Ectodermal cell (in vitro differentiated cells): ENCODE data around the gene SCGB1A1. TPM values are rescaled to one million over a fixed set of nuclear protein-coding genes. Genes with fewer than 3 reads are reported as not detected.
"Not testable (repeated sequence)": the region's sequence is repeated elsewhere in the genome, so short reads cannot be mapped to it uniquely, and the experiment has no call there.

Source experiments
- H3K27ac ChIP-seq: 2 replicates; pipeline ENCODE4 v1.7.0; 2013; ENCODE audit warnings: mild to moderate bottlenecking, low read depth, low read length; ENCODE audit not compliant: insufficient read depth, poor library complexity, severe bottlenecking
- H3K27me3 ChIP-seq: 2 replicates; pipeline ENCODE4 v1.7.0; 2013; ENCODE audit warnings: mild to moderate bottlenecking, low read length; ENCODE audit not compliant: insufficient read depth, control insufficient read depth, poor library complexity, severe bottlenecking
- H3K36me3 ChIP-seq: one replicate; pipeline ENCODE4 v1.7.0; 2013; ENCODE audit warnings: low read length; ENCODE audit not compliant: control insufficient read depth, insufficient read depth
- H3K4me1 ChIP-seq: one replicate; pipeline ENCODE4 v1.7.0; 2013; ENCODE audit warnings: low read length; ENCODE audit not compliant: control insufficient read depth, insufficient read depth
- H3K4me3 ChIP-seq: 2 replicates; pipeline ENCODE4 v1.7.0; 2013; ENCODE audit warnings: low read depth, low read length, control low read depth; ENCODE audit not compliant: insufficient read depth
- H3K9me3 ChIP-seq: 2 replicates; pipeline ENCODE4 v1.7.0; 2013; ENCODE audit warnings: mild to moderate bottlenecking, low read length, moderate library complexity; ENCODE audit not compliant: control insufficient read depth
- WGBS, 2 experiments: methylation state at CpG; one replicate each; pipeline ENCODE4 v1.1.7; 2013; ENCODE audit warnings: missing lambda C conversion rate in 2 of 2; 5-methylcytosine and 5-hydroxymethylcytosine counted together
- polyA plus RNA-seq, 4 experiments: library from polyadenylated mRNA; stranded (reverse); fragments of 50-300 nt; gene quantifications; one replicate each; pipeline ENCODE4 v1.2.3, GENCODE V29; 2013

The SCGB1A1 gene, protein sequence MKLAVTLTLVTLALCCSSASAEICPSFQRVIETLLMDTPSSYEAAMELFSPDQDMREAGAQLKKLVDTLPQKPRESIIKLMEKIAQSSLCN
- polyA plus RNA-seq (2013, experiment 1 of 4): not detected
- polyA plus RNA-seq (2013, experiment 2 of 4): not detected
- polyA plus RNA-seq (2013, experiment 3 of 4): not detected
- not detected for polyA plus RNA-seq (2013, experiment 4 of 4)

DNA sequence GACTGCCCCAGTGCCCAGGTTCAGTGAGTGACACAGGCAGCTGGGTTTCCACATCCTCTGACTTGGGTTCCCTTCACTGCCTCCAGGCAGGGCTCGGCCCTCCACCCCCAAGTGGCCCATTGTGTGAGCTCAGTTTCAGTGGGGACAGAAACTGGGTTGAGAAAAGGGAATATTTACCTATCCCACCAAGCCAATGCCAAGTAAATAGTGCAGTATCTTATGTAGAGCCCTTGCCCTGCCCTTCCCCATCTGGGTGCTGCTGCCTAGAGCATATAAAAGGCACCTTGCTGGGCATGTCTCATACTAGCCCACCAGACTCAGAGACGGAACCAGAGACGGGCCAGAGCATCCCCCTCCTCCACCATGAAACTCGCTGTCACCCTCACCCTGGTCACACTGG is at the start of gene SCGB1A1:
TSS of gene SCGB1A1 (plus strand) at position 301 of the 400 bp plus-strand sequence. CDS start at position 364, 63 bp downstream.
- 90 to 92% methylated on average over 4 of the region's 4 CpGs for WGBS, 2 experiments
- H3K9me3 ChIP-seq: no peaks in the 10 kb centered on the region
- H3K27ac ChIP-seq: no peak within 1 kb of the TSS
- peaks cover 10% of the 10 kb centered on the region for H3K4me1 ChIP-seq
- no peaks in the 10 kb centered on the region for H3K27me3 ChIP-seq
- no peak within 1 kb of the TSS for H3K4me3 ChIP-seq
- no peaks in the 10 kb centered on the region for H3K36me3 ChIP-seq

DNA sequence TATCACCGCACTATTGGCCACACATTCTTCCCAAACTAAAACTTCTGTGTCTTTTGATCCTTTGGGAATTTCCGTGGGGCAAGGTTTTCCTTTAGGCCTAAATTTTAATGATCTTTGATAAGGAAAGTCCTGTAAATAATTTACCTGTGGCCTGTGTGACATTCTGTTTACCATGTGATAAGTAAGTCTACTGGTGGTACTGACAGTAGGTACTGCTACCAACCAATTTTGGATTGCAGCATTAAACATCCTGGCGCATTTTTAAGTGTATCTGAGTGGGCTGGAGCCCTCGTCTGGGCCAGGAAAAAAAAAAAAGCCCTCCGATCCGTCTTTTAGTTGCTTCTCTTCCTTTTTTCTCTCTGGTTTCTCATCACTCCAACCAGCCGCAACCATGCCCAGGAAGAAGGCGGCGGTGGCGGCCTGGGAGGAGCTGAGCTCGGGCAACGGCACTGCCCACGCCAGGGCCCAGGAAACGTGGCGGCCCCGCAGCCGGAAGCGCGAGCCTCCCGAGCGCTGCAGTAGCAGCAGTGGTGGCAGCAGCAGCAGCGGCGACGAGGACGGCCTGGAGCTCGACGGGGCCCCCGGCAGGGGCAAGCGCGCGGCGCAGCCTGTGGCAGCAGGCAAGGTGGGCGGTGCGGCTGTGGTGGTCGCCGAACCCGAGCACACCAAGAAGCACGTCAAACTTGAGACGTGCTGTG is 47.9 kb upstream of the SCGB1A1 start:
- no peak overlapping the region for H3K4me3 ChIP-seq
- H3K36me3 ChIP-seq: no peaks in the 10 kb centered on the region
- no peaks in the 10 kb centered on the region for H3K9me3 ChIP-seq
- no peak overlapping the region for H3K27ac ChIP-seq
- H3K27me3 ChIP-seq: no peaks in the 10 kb centered on the region
- no peaks in the 10 kb centered on the region for H3K4me1 ChIP-seq
- 93% methylated on average over 38 of the region's 39 CpGs for WGBS, 2 experiments

DNA sequence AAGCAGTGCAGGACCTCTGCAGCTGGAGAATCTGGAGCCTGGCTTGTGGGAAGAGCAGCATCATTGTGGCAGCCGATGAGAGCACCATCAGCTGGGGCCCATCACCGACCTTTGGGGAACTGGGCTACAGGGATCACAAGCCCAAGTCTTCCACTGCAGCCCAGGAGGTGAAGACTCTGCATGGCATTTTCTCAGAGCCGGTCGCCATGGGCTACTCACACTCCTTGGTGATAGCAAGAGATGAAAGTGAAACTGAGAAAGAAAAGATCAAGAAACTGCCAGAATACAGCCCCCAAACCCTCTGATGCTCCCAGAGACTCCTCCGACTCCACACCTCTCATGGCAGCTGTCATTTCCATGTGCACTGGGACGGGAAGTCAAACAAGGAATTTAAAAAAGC is 46.0 kb upstream of the SCGB1A1 start:
- Histone ChIP-seq H3K27ac (no peak overlapping the region), H3K4me3 (no peak overlapping the region), H3K27me3 (no peaks in the 10 kb centered on the region), H3K4me1 (no peaks in the 10 kb centered on the region), H3K36me3 (no peaks in the 10 kb centered on the region), H3K9me3 (no peaks in the 10 kb centered on the region)
- WGBS, 2 experiments: 93 to 97% methylated on average over 6 of the region's 6 CpGs

DNA sequence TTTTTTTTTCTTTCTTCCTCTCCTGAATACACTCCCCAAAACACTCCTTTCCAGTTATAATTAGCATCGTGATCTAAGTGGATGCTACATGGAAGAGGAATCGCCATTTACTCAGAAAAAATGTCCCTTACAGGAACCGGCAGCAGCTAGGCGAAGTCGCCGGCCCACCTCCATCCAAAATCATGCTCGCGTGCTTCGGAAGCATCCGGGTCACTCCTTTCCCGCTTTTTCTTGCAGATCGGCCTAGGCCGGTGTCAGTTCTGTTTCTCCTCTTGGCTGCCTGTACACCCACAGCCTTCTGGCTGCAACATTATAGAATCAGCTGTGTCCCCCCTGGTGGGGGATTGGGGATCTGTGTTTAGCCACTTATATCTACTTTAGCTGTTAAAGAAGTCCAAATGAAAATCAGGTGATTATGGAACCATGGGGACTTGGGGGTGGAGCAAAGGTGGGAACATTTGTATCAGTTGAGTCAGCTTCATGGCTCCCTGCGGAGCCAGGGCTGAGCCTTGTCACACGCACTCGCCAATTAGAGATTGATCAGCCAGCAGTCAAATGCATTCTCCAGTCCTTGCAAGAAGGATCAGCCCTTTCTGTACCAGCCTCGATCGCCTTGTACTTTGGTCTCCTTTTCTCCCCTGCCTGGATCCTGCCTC is 45.2 kb upstream of the SCGB1A1 start:
- 91 to 92% methylated on average over 18 of the region's 18 CpGs for WGBS, 2 experiments
- Histone ChIP-seq H3K4me3 (no peak overlapping the region), H3K9me3 (no peaks in the 10 kb centered on the region), H3K36me3 (no peaks in the 10 kb centered on the region), H3K4me1 (no peaks in the 10 kb centered on the region), H3K27ac (no peak overlapping the region), H3K27me3 (no peaks in the 10 kb centered on the region)

DNA sequence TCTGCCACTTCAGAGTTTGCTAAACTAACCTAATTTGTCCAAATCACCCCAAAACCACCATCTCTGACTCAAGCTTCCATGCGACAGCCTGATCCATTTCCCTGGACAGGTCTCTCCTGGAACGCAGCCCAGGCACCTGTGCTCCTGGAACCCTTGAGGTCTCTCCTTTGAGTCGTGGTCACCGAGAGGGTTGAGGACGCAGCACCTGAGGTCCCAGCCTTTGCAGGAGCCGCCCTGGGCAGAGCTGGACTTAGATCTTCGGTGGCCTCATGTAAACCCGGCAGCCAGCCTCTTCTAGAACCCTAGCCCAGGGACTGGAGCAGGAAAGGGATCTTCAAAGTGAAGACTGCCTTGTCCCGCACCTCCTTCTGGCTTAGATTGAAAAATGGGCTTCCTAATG is 44.0 kb upstream of the SCGB1A1 start:
- H3K9me3 ChIP-seq: no peaks in the 10 kb centered on the region
- 94 to 95% methylated on average over 9 of the region's 9 CpGs for WGBS, 2 experiments
- H3K4me3 ChIP-seq: no peak overlapping the region
- peaks cover 4% of the 10 kb centered on the region for H3K4me1 ChIP-seq
- no peaks in the 10 kb centered on the region for H3K27me3 ChIP-seq
- no peak overlapping the region for H3K27ac ChIP-seq
- H3K36me3 ChIP-seq: no peaks in the 10 kb centered on the region

DNA sequence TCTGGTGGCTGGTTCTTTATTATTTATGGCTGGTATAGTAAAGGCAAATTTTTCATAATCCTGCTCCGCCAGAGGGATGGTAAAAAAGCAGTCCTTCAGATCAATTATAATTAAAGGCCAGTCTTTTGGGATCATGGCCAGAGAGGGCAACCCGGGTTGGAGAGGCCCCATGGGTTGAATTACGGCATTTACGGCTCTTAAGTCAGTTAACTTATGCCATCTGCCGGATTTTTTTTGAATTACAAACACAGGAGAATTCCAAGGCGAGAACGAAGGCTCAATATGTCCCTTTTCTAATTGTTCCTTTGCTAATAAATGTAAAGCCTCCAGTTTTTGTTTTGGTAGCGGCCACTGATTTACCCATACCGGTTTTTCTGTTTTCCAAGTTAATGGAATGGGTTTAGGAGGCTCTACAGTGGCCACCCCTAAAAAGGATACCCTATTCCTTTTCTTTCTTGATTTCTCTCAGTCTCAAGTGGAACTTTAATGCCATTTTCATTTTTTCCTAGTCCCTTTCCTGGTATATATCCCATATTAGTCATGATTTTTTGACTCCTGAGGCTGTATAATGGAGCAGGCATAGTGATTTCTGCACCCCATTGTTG is 40.3 kb upstream of the SCGB1A1 start:
- 11 to 16% methylated on average over 8 to 9 of the region's 9 CpGs for WGBS, 2 experiments
- H3K4me3 ChIP-seq, H3K4me1 ChIP-seq, H3K9me3 ChIP-seq, H3K27me3 ChIP-seq, H3K36me3 ChIP-seq, H3K27ac ChIP-seq: not testable (repeated sequence)

DNA sequence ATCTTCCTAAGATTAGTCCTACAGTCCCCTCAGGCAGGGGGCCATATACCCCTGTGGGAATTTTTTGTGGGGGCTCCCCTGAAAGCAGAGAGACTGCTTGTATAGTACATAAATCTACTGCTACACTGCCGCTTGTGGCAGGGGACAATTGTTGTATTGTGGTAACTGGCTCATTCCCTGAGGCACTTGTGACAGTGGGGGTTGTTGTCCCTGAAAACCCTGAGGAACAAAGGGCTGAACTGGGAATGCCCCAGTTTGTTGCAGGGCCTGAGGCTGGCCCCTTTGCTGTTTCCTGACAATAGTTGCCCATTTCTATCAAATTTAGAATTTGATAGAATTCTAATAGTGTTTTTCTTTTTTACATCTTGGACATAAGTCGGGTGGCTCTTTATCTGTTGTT is 39.2 kb upstream of the SCGB1A1 start:
- not testable (repeated sequence) for H3K27me3 ChIP-seq, H3K4me3 ChIP-seq, H3K36me3 ChIP-seq, H3K9me3 ChIP-seq, H3K27ac ChIP-seq, H3K4me1 ChIP-seq
- 20 to 43% methylated on average over 1 to 2 of the region's 2 CpGs for WGBS, 2 experiments

DNA sequence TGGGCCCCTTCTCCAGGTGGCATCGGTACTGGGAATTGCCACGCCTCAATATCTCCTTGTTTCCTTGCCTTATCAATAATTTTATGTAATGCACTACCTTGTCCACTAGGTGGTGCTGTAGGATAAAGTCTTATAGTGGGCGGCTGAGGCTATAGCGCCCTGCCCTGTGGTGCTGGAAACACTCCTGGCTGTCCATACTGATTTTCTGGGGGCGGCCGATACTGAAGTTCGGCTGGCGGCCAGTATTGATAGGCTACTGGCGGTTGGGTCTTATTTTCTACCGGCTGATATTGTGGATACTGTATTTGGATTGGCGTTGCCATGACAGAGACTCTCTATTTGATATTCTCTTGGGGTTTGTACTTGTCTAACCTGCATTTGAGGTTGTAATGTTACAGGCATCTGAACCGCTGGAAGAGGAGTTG is 38.0 kb upstream of the SCGB1A1 start:
- H3K4me1 ChIP-seq, H3K9me3 ChIP-seq, H3K4me3 ChIP-seq, H3K27me3 ChIP-seq, H3K36me3 ChIP-seq, H3K27ac ChIP-seq: not testable (repeated sequence)
- 38% methylated on average over 12 of the region's 12 CpGs for WGBS, 2 experiments

DNA sequence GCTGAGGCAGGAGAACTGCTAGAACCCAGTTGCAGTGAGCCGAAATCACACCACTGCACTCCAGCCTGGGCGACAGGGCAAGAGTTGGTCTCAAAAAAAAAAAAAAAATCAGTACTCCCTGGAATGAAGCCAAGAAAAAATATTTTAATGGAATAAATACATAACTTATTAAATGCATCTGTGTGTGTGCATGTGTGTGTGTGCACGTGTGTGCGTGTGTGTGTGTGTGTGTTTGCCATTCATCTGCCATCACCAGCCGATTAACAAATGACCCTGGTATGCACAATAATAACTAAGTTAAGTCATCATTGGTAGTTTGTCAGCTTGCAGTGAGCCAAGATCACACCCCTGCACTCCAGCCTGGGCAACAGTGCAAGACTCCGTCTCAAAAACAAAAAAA is 35.0 kb upstream of the SCGB1A1 start:
- WGBS, 2 experiments: 84 to 90% methylated on average over 4 to 6 of the region's 6 CpGs
- no peaks in the 10 kb centered on the region for H3K36me3 ChIP-seq
- no peaks in the 10 kb centered on the region for H3K9me3 ChIP-seq
- peaks cover 4% of the 10 kb centered on the region for H3K4me1 ChIP-seq
- no peak overlapping the region for H3K27ac ChIP-seq
- no peaks in the 10 kb centered on the region for H3K27me3 ChIP-seq
- no peak overlapping the region for H3K4me3 ChIP-seq

DNA sequence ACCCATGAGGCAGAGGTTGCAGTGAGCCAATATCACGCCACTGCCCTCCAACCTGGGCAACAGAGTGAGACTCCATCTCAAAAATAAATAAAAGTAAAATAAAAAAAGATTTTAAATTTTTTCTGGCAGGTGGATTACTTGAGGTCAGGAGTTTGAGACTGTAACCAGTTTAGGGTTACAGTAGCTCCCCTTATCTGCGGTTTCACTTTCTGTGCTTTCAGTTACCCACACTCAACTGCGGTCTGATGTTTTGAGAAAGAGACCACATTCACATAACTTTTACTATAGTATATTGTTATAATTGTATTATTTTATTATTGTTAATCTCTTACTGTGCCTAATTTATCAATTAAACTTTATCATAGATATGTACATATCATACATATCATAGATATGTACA is 32.8 kb upstream of the SCGB1A1 start:
- H3K4me1 ChIP-seq, H3K9me3 ChIP-seq, H3K27me3 ChIP-seq, H3K4me3 ChIP-seq, H3K36me3 ChIP-seq, H3K27ac ChIP-seq: not testable (repeated sequence)
- 89 to 100% methylated on average over 1 to 2 of the region's 3 CpGs for WGBS, 2 experiments
